Stimulated activated CD8-positive, alpha-beta memory T cell treated with anti-CD3 and anti-CD28 coated beads, Interleukin-7, amount 100 ng/mL, for 24 hours (primary cell): Measurements from ENCODE around the gene PIK3CB.
A peak's percentile ranks its signal among the peaks of the same experiment; 100 is the strongest.

ENCODE experiments used
- DNase-seq: peaks from one replicate; pipeline ENCODE4 v3.0.0-alpha.2; 2020; ENCODE audit warnings: low read depth

The PIK3CB gene

DNA sequence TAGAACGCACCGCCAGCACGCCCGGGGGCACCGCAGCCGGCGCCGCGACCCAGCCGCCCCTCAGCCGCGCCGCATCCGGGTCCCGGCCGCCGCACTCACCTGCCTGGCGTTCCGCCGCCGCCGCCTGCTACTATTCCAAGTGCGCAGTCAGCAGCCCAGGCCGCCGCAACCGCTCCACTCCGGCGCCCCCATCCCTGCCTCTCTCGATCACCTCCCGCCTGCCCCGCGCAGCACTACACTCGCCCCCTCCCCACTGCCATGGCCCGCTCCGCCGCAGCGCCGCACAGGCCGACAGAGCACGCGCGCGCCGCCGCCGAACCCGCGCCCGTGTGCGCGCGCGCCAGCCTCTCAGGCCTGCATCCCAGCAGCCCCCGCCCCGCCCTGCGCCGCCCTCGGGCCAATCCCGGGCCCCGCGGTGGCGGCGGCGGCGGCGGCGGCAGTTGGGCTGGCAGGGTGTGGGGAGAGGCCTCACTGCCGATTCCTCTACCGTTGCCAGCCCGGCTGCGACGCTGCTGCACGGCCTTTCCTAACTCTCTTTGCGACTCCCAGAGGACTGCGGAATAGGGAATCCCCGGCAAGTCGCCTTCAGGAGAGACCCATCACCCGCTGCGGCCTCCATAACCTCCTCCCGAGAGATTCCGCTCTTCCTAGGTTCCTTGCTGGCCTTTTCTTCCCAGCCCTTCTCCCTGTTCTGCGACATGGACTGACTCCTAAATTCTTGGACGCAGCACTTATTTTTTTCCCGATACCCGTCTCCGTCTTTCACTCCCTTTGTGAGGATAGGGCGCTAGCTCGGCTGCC is at the start of gene PIK3CB:
Gene PIK3CB (minus strand): TSS at position 333 of the 801 bp plus-strand sequence. CDS start 75,585 bp downstream, outside the sequence.
- peak; percentile 72 for DNase-seq

DNA sequence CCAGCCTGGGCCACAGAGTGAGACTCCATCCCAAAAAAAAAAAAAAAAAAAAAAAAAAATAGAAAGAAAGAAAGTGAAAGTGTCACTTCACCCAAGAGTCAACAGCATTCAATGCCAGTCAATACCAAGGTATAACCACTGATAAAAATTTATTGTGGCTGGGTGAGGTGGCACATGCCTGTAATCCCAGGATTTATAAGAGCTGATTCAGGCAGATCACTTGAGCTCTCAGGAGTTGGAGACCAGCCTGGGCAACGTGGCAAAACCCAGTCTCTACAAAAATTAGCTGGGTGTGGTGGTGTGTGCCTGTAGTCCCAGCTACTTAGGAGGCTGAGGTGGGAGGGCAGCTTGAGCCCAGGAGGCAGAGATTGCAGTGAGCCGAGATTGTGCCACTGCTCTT is 46.5 kb upstream of the PIK3CB start:
- no peak for DNase-seq

DNA sequence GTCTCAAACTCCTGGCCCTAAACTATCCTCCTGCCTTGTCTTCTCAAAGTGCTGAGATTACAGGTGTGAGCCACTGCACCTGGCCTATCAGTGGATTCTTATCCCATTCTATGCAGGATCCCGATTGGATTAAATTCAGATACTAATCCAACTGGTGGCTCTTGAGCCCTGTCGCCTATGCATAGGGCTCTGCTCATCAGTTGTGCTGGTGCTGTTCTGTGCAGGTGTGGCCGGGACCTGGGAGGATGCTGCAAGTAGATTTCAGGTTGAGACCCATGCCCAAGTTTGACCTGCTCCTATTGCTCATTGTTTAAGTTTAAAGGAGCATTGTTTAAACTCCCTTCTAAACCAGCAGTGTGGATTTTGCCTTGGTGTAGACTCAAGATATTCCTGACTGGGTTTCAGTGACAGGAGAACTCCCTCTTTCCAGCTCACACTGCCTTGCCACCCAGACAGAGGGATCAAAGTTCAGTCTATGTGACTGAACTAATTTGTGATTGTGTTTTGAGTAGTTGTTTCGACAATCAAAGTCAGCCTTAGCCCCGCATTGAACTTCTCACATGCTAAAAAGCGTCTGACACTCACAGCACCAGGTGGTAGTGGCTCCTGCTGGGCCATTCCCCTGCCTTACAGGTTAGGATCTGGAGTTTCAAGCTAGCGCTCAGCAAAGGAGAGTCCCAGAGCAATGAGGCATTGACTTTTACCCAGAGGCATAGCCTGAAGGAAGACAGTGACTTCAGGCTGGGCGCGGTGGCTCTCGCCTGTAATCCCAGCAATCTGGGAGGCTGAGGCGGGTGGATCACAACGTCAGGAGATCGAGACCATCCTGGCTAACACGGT is 45.0 kb upstream of the PIK3CB start:
- DNase-seq: no peak

DNA sequence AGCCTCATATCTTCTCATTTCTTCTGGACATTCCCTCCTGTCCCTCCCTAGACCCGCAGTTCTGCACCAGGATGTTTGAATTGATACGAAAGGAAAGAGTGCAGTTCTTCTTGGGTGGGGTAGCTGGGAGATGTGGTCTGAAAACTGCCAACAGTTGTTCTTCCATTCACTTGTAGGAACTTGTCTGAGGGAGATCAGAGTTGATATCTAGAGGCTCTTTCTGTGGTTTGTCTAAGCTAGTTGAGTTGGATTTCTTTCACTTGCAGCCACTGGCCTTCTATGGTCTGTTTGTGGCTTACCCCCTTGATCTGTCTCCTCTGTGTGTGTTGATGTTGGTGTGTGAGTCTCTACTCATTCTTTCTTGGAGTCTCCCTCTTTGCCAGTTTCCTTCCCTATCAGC is 42.5 kb upstream of the PIK3CB start:
- DNase-seq: no peak

DNA sequence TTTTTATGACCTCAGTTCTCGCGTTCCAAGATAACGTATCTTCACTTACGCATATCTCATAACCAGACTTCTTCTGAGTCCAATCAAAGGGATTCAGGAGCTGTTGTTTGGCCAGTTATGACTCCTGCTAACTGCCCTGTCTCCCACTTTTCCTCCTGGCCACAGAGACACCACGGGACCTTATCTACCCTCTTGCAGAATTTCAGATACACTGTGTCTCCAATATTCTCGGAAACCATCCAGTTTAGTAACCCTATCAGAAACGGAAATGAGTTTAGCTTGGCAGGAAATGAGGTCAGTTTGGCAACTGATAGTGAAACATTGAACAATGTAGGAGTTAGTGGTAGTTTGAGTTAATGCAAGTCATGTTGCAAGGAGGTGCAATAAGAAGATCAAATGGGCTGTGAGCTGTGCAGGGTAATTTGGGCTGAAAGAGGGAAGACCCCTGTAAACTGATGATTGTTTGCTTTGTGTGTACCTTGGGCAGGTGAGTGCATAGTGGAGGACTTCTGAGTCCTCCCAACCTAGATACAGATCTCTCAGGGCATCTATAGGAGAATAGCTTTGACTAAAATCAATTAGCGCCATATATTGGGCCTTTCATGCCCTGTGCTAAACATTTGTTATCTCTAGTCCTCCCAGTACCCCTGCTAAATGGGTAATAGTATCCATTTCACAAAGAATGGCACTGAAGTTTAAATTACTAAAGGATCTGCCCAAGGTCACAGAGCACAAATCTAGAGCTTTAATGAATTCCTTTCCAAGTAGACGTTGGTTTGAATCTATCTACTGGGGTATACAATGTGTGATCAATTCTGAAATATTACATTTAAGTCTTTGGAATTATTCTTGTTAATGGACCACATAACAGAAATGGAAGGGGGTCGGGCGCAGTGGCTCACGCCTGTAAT is 41.3 kb upstream of the PIK3CB start:
- DNase-seq: no peak

DNA sequence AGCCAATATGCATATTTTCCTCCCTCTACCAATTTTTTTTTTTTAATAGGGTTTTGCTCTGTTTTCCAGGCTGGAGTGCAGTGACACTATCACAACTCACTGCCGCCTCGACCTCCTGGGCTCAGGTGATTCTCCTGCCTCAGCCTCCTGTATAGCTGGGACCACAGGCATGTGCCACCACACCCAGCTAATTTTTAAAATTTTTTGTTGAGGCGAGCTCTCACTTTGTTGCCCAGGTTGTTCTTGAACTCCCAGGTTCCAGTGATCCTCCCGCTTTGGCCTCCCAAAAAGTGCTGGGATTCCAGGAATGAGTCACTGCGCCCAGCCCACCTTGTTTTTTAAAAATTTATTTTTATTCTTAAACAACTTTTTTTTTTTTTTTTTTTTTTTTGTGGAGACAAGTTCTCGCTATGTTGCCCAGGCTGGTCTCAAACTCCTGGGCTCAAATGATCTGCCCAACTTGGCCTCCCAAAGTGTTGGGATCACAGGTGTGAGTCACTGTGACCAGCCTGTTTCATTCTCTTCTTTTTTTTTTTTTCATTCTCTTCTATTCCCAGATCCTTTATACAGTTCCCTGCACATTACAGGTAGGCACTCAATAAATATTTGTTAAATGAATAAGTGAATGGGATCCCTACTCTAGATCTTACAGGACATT is 40.5 kb upstream of the PIK3CB start:
- no peak for DNase-seq

DNA sequence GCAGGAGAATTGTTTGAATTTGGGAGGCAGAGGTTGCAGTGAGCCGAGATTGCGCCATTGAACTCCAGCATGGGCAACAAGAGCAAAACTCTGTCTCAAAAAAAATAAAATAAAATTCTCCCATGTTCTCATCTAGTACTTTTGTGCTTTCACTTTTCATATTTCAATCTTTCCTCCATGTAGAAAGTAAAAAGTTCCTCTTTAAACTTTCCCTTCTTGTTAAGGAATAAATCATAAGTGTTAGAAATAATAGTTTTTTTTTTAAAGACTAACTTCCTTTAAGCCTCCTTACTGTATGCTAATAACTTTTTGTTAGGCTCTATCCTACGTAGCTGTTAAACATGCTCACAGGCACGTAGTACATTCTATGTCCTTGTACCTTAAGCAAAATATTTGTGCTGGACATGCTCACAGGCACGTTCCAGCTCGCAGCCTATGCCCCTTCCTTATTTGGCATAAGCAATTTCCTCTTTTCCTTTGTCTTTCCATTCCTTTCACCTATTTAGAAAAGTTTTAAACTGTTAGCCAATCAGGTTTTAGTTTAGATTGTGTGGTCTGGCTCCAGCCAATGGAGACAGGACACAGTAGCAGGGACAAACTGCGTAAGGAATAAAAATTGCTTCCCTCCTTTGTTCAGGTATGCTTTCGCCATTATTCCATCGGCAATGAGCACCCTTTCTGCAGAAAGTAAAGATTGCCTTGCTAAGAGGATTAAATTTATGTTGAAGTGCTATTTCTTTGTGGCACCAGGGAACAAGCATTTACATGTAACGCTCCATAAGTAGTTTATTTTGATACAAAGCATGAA is 38.9 kb upstream of the PIK3CB start:
- DNase-seq: no peak

DNA sequence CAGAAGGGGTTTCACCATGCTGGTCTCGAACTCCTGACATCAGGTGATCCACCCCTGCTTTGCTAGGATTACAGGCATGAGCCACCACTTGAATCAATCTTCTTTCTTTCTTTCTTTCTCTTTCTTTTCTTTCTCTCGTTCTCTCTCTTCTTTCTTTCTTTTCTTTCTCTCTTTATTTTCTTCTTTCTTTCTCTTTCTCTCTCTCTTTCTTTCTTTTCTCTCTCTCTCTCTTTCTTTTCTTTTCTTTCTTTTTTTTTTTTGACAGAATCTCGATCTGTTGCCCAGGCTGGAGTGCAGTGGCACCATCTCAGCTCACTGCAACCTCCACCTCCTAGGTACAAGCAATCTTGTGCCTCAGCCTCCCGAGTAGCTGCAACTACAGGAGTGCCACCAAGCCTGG is 37.9 kb upstream of the PIK3CB start:
- DNase-seq: no peak

DNA sequence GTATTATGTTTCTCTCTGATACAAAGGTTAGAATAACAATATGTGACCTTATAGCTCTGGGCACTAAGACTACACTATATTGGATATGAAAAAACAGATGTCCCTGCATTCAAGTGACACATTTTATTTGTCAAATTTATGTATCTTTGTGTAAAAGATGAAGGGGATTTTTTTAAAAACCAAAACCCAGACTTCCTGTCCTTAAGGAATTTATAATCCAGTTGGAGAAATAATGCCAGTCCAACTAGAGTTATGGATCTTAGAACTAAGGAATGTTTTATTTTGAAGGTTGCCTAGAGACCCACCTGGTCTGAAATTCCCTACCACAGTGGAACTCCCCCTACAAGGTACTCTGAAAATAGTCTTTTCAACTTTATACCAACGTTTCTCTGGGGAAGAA is 33.3 kb upstream of the PIK3CB start:
- no peak for DNase-seq

DNA sequence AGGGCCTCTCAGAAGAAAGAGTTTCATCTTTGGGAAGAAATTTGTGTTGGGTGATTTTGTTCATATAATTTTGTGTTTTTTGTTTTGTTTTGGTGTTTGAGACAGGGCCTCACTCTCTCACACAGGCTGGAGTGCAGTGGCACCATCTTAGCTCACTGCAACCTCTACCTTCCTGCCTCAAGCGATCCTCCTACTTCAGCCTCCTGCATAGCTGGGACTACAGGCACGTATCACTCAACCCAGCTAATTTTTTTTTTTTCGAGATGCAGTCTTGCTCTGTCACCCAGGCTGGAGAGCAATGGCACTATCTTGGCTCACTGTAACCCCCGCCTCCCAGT is 29.0 kb upstream of the PIK3CB start:
- no peak for DNase-seq

DNA sequence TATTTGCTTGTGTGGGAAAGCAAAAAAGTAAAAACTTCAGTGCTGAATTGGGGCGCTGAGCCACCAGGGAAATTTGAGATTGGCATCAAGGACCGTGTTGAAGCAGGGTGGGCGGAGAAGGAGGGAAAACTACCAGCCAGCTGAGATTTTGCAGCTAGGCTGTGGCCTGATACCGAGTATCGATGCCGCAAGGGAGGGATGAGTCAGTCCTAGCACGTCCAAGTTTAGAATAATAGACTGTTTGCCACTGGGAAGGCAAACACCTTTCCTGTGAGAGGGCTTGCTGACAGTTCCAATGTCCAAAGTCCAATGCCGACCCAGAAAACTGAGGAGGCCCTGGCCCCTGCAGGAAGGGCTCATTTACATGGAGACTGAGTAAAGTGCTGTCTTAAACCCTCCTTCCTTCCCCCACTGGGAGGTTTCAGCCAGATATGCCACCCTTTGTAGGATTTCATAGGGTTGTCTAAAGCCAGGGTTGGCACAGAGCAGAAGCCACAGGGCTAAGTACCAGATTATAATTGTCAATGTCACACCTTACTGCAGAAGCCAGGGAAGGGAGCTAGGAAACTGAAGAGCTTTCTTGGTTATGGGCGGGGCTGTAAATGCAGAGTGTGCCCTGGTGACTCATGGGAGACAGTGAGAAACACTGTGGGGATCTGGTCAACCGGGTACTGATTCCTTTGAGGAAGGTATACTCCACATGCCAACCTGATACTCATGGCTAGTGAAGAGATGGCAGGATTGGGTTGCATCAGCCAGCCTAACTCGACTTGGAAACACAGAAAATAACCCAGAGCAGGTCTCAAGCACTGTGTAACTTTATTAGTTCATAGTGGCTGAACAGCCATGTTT is 28.4 kb upstream of the PIK3CB start:
- DNase-seq: no peak

DNA sequence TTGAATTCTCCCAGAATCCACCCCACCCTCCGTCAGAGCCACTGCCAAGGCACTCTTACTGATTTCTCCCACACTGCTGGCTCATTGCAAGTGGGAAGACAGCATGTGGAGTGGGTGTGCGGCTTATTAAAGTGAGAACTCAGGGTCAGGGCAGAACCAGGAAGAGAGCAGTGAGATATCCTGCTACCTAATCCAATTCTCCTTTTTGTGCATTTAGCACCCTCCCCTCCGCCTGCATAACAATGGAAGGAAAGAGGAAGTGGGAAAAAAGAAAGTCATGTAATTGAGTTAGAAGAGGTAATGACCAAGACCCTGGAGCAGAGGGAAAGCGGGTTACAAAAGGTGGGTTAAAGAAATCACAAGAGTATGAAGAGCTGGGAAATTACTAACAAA is 27.8 kb upstream of the PIK3CB start:
- DNase-seq: no peak

DNA sequence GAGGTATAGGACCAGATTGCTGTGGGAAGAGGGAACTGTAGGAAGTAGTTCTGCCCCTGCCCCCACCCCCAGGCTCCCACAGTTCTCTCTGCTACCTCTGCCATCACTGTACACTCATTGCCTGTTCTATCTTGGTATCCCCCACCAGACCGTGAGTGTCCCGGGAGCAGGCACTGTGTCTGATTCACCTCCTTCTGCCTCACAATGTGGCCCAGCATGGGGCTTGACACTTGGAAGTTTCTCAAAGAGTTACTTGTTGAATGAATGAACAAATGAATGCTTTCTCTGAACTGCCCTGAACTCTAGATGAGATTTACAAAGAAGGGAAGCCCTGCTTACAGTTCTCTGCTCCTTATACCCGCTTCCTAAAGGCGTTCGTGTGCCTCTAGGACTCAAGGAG is 27.1 kb upstream of the PIK3CB start:
- no peak for DNase-seq

DNA sequence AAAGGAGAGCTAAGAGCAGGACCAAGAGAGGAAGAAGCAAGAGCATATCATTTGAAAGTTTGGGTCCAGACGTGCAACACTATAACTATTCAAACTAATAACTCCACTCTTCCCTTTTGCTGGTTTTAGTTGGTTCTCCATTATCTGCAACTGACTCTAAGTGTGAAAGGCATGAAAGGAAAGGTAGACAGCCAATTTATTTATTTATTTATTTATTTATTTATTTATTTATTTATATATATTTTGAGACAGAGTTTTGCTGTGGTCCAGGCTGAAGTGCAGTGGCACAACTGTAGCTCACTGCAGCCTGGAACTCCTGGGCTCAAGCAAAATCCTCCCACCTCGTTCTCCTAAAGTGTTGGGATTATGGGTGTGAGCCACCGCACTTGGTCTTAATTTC is 22.1 kb upstream of the PIK3CB start:
- no peak for DNase-seq

DNA sequence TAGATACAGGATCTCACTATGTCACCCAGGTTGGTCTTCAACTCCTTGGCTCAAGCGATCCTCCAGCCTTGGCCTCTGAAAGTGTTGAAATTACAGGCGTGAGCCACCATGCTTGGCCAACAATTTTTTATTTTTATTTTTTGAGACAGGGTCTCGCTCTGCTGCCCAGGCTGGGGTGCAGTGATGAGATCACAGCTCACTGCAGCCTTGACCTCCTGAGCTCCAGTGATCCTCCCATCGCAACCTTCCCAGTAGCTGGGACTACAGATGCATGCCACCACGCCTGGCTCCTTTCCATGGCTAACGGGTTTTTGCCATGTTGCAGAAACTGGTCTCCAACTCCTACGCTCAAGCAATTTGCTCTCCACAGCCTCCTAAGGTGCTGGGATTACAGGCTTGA is 20.2 kb upstream of the PIK3CB start:
- no peak for DNase-seq

DNA sequence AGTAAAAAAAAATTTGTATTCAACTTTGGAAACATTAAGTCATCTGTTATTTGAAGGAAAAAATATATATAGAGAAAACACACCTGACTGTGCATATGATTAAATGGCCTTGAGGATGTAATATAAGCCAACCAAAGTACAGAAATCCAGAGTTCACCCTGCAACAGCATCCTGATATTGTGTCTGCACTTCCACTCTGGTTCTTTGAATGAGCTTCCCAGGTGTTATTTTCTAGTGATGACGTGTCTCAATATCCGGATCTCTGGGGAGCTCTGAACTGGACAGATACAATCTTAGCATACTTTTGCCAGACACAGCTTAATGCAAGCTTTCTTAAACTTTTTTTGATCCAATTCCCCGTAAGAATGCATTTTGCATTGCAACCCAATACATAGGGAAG is 19.5 kb upstream of the PIK3CB start:
- DNase-seq: no peak

DNA sequence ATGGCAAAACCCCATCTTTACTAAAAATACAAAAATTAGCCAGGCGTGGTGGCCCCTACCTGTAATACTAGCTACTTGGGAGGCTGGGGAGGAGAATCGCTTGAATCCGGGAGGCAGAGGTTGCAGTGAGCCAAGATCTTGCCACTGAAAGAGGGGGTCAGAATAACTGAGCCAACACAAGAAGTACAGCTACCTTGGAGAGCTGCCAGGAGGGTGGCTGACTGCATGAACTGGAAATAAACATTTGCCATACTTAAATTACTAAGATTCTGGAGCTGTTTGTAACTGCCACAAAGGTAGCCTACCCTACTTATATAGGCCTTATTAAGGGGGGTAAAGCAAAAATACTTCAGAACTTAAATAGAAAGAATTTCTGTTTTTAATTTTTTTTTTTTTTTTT is 15.4 kb upstream of the PIK3CB start:
- no peak for DNase-seq

DNA sequence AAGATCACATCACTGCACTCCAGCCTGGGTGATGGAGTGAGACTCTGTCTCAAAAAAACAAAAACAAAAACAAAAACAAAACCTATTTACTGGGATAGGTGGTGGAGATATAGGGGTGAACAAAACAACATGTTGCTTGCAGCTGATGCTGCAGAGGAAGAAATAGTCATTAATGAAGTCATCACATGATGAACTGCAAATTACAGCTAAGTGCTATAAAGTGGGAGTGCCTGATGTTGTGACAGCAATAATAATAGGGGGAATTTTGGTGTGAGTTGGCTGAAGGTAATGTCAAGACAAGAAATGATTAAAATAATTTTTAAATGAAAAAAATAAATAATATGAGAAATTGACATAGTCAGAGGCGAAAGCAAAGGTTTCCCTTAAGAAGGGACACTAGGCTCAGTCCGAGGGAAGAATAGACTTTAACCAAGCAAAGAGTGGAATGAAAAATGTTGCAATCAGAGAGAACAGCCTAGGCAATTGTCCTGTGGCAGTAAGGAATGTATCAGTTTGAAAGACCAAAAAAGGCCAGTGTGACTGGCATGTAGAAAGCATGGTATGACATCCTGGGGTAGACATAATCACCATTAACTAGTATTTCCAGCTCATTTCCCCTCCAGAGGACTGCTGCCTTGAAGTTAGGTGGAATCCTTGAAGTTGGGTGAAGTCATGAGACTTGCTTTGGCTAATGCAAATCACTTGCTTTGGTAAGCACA is 14.7 kb upstream of the PIK3CB start:
- no peak for DNase-seq

DNA sequence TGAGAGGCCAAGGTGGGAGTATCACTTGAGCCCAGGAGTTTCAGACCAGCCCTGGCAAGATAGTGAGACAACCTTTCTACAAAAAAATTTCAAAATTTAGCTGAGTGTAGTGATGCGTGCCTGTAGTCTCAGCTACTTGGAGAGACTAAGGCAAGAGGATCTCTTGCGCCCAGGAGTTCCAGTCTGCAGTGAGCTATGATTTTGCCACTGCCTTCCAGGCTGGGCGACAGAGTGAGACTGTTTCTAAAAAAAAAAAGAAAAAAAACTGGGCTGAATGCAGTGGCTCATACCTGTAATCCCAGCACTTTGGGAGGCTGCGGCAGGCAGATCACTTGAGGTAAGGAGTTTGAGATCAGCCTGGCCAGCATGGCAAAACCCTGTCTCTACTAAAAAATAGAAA is 14.0 kb upstream of the PIK3CB start:
- no peak for DNase-seq
